ENCODE results near the gene ITGB6.

DNA sequence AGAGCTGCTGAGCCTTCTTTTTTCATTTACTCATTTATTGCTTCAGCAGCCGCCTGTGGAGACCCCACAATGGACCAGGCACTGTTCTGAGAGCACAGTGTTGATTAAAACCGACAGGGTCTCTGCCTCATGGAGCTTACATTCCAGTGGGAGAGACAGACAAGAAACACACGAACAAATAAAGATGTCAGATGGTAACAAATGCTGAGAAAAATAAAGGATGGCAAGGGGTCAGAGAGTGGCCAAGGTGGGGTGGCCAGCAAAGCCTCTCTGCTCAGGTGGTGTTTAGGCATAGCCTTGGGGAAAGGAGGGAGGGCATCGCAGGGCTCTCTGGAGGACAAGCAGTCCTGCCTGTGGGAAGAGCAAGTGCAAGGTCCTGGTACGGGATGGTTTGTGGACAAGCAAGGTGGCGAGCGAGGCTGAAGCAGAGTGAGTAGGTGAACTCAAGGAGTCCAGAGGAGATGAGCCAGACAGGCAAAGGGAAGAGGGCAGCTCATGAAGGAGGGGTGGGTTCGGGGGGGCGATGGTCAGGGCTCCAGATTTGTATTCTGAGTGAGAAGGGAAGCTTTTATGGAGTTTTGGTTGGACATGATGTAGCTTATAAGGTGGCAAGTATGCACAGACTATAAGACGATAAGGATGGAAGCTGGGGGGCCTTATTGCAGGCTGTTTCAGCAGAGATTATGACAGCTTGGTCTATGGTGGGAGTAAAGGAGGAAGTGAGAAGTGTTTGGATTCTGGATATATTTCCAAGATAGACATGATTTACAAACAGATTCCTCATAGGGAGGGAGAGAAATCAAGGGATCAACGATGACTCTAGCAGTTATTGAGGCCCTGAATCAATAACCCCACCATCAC, 8.8 kb upstream of the ITGB6 start:
- TF ChIP-seq, protein P1, sequence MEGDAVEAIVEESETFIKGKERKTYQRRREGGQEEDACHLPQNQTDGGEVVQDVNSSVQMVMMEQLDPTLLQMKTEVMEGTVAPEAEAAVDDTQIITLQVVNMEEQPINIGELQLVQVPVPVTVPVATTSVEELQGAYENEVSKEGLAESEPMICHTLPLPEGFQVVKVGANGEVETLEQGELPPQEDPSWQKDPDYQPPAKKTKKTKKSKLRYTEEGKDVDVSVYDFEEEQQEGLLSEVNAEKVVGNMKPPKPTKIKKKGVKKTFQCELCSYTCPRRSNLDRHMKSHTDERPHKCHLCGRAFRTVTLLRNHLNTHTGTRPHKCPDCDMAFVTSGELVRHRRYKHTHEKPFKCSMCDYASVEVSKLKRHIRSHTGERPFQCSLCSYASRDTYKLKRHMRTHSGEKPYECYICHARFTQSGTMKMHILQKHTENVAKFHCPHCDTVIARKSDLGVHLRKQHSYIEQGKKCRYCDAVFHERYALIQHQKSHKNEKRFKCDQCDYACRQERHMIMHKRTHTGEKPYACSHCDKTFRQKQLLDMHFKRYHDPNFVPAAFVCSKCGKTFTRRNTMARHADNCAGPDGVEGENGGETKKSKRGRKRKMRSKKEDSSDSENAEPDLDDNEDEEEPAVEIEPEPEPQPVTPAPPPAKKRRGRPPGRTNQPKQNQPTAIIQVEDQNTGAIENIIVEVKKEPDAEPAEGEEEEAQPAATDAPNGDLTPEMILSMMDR (IDR thresholded peaks at IDR 0.05; ENCODE audit: extremely low read depth in 1 of 2, insufficient read depth in 1 of 2, low read depth in 1 of 2, low read length in 2 of 2): no peak
- TF ChIP-seq POLR2A (IDR thresholded peaks at IDR 0.05; ENCODE audit: low read depth, low read length): no peak
